BLaER1 (cell line): ENCODE measurements around the gene MFAP5.
A peak's percentile ranks its signal among the peaks of the same experiment; 100 is the strongest.

Experiments used
- H3K27ac ChIP-seq: shearing (Covaris generic); formaldehyde crosslinking; 2 replicates; pipeline ENCODE4 v1.8.1; 2022
- H3K27me3 ChIP-seq: shearing (Covaris generic); formaldehyde crosslinking; 2 replicates; pipeline ENCODE4 v1.8.1; 2022
- H3K36me3 ChIP-seq: shearing (Covaris generic); formaldehyde crosslinking; 2 replicates; pipeline ENCODE4 v1.8.1; 2022
- H3K4me1 ChIP-seq: shearing (Covaris generic); formaldehyde crosslinking; 2 replicates; pipeline ENCODE4 v1.8.1; 2022
- H3K4me2 ChIP-seq: shearing (Covaris generic); formaldehyde crosslinking; 2 replicates; pipeline ENCODE4 v1.8.1; 2022
- H3K4me3 ChIP-seq: shearing (Covaris generic); formaldehyde crosslinking; 2 replicates; pipeline ENCODE4 v1.8.1; 2022
- H3K9ac ChIP-seq: shearing (Covaris generic); formaldehyde crosslinking; 2 replicates; pipeline ENCODE4 v1.8.1; 2022
- H3K9me3 ChIP-seq: shearing (Covaris generic); formaldehyde crosslinking; 2 replicates; pipeline ENCODE4 v1.8.1; 2022
- H4K20me1 ChIP-seq: shearing (Covaris generic); formaldehyde crosslinking; 2 replicates; pipeline ENCODE4 v1.8.1; 2022
- Cebpa-rat ChIP-seq: shearing (Covaris generic); IDR thresholded peaks from 2 replicates; pipeline ENCODE4 v1.8.1; 2022

The MFAP5 gene

DNA sequence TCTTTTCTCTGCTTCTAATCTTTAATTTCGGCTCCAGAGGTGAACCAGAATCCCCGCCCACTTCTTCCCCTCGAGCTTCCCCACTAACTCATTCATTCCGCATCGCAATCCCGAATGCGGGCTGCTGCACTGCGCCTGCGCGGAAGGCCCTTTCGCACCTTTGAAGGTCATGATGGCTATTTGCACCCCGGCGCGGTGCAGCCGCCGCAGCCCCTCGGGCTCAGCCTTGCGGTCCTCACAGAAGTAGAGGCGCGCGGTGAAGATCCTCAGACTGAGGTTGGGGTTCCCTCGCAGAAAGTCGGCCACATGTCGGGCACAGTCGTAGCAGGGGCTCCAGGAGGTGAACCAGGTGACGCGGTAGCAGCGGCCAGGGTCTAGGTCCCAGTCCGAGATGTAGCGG, 57.6 kb downstream of the MFAP5 start:
- Histone ChIP-seq H3K27ac (no peak overlapping the region), H3K36me3 (no peaks in the 10 kb centered on the region), H3K4me2 (no peak overlapping the region), H3K4me3 (no peak overlapping the region), H3K9me3 (no peaks in the 10 kb centered on the region; the same call in 1 of the 2 replicates), H4K20me1 (no peaks in the 10 kb centered on the region), H3K4me1 (peaks cover 26% of the 10 kb centered on the region), H3K9ac (no peak overlapping the region), H3K27me3 (no peaks in the 10 kb centered on the region)
- no peak for TF ChIP-seq Cebpa-rat

DNA sequence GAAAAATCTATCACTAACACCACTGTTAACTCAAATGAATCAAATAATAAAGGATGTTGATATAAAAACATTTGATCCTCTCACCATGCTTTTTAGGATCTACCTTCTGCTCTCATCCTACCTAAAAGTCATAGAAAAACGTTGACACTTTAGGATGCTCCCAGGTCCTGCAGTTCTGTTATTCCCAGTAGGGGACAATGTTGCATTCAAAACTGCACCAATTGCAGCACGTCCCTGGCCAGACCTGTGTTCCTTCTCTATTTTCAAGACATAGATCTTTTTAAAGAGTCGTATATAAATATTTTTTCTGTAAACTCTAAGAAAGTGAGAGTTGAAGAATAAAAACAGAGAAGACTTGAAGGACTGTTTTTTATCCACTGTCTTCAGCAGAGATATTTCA, 58.8 kb downstream of the MFAP5 start:
- no peaks in the 10 kb centered on the region for H3K27me3 ChIP-seq
- TF ChIP-seq Cebpa-rat = no peak
- H3K27ac ChIP-seq = no peak overlapping the region
- no peaks in the 10 kb centered on the region; the same call in 1 of the 2 replicates for H3K9me3 ChIP-seq
- H3K4me2 ChIP-seq = no peak overlapping the region
- no peaks in the 10 kb centered on the region for H4K20me1 ChIP-seq
- no peak overlapping the region for H3K9ac ChIP-seq
- H3K36me3 ChIP-seq = no peaks in the 10 kb centered on the region
- H3K4me3 ChIP-seq = no peak overlapping the region
- H3K4me1 ChIP-seq = peaks cover 14% of the 10 kb centered on the region

DNA sequence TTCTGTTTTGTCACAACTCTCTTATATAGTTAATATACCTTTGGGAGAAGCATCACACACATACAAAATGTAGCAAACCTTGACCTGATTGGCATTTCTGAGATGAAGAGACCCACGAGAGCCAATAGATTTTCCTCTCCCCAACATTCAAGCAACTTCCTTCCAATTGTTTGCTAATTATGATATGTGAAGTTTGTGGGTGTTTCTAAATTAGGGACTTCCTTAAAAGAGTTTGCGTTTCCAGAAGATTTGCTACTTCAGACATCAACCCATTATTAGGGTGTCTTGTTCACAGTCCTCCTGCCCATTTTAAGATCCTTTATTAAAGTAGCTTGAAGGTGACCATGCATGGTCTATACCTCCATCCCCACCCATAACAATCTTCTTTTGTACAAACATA, 59.3 kb downstream of the MFAP5 start:
- H3K4me1 ChIP-seq = peaks cover 11% of the 10 kb centered on the region

DNA sequence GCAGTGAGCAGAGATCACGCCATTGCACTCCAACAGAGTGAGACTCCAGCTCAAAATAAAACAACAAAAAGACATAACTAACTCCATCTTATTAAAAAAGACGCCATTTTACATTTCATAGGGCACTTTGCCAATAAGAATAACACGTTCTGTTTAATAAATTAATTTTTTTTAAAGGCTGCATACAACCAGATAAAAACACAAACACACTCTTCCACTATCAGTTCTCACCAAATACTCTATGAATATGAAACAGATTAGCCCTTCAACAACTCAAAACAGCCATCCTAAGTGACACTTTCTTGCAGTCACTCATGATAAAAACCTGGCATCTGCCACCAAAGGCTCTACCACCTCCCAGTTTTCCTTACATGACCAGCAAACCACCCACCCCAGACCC, 66.1 kb downstream of the MFAP5 start:
- Histone ChIP-seq H3K4me1 (no peaks in the 10 kb centered on the region), H3K27me3 (no peaks in the 10 kb centered on the region), H3K9ac (no peak overlapping the region), H3K36me3 (no peaks in the 10 kb centered on the region), H3K9me3 (no peaks in the 10 kb centered on the region), H3K4me3 (no peak overlapping the region), H3K4me2 (no peak overlapping the region), H4K20me1 (no peaks in the 10 kb centered on the region), H3K27ac (no peak overlapping the region)
- no peak for TF ChIP-seq Cebpa-rat

More for the DNA sequence above, 59.3 kb downstream of the MFAP5 start:
- no peak overlapping the region for H3K27ac ChIP-seq
- no peaks in the 10 kb centered on the region for H4K20me1 ChIP-seq
- no peaks in the 10 kb centered on the region; the same call in 1 of the 2 replicates for H3K9me3 ChIP-seq
- H3K9ac ChIP-seq = no peak overlapping the region
- no peak for TF ChIP-seq Cebpa-rat
- no peaks in the 10 kb centered on the region for H3K27me3 ChIP-seq
- H3K36me3 ChIP-seq = no peaks in the 10 kb centered on the region
- H3K4me3 ChIP-seq = no peak overlapping the region
- peak overlapping the region; percentile 49 for H3K4me2 ChIP-seq
